GM12878 (cell line): ENCODE data around the gene SBF1. TPM values are rescaled to one million over a fixed set of nuclear protein-coding genes. Genes with fewer than 3 reads are reported as not detected.

Source experiments
- ATAC-seq: fragments of 200-7000 bp; cut with Tn5 transposase; 3 replicates; pipeline ENCODE4 v1.9.1; 2020; ENCODE audit warnings: mild to moderate bottlenecking, moderate library complexity
- BruUV-seq: library from RNA; stranded (reverse); fragments of 400-500 nt; replicated peaks from 2 replicates; lab custom pipeline; 2021; lab: Mats Ljungman, UMichigan
- CTCF ChIA-PET: fragments of 300-600 bp; sonication (Branson Sonifier 250); formaldehyde crosslinking; extraction: SDS; loops from one replicate; lab custom pipeline; 2021; ENCODE audit warnings: inconsistent platforms; lab: Yijun Ruan, JAX
- POLR2A ChIA-PET: fragments of 350-600 bp; formaldehyde crosslinking; extraction: SDS; loops from one replicate; lab custom pipeline; 2021; ENCODE audit warnings: inconsistent platforms; lab: Charles Lee
- RAD21 ChIA-PET: fragments of 300-600 bp; sonication (Branson Sonifier 250); formaldehyde crosslinking; loops from one replicate; lab custom pipeline; 2023; ENCODE audit warnings: antibody characterized with exemption; ENCODE audit not compliant: unreplicated experiment; lab: Charles Lee
- SMC1A ChIA-PET: fragments of 300-600 bp; sonication (Branson Sonifier 250); formaldehyde crosslinking; loops from one replicate; lab custom pipeline; 2023; ENCODE audit not compliant: unreplicated experiment, uncharacterized antibody; lab: Charles Lee
- DNase-seq: peaks from one replicate; pipeline ENCODE4 v3.0.0-alpha.2; 2011; ENCODE audit warnings: low read depth, low spot score
- FAIRE-seq: peaks from 3 replicates; lab custom pipeline; 2011; peaks lifted over from hg19 to GRCh38; lab: Jason Lieb, UNC
- H2AFZ ChIP-seq: 2 replicates; pipeline ENCODE4 v1.6.0; 2011; ENCODE audit warnings: low read depth, low read length, control low read depth; ENCODE audit not compliant: control insufficient read depth
- H3K27ac ChIP-seq: 2 replicates; pipeline ENCODE4 v1.5.1; 2011; ENCODE audit warnings: control low read depth; ENCODE audit not compliant: control insufficient read depth, insufficient read depth
- H3K27me3 ChIP-seq, 2 experiments: replicated peaks in 1 of 2; 2 replicates each; pipeline versions ENCODE4 v1.6.0 to v1.6.1; 2011; ENCODE audit warnings: low read length in 1 of 2; ENCODE audit not compliant: control insufficient read depth in 2 of 2, insufficient read depth in 2 of 2
- H3K36me3 ChIP-seq, 2 experiments: 2 replicates each; pipeline ENCODE4 v1.5.1; 2011; ENCODE audit warnings: low read length in 1 of 2; ENCODE audit not compliant: control insufficient read depth in 2 of 2, insufficient read depth in 2 of 2
- H3K4me1 ChIP-seq: 2 replicates; pipeline ENCODE4 v1.6.1; 2011; ENCODE audit warnings: mild to moderate bottlenecking, low read length, moderate library complexity, mixed read lengths; ENCODE audit not compliant: control insufficient read depth, insufficient read depth
- H3K4me2 ChIP-seq: 2 replicates; pipeline ENCODE4 v1.6.0; 2011; ENCODE audit warnings: control low read depth; ENCODE audit not compliant: control insufficient read depth, insufficient read depth
- H3K4me3 ChIP-seq: fragments of 200-600 bp; sonication (generic); 2 replicates; pipeline ENCODE4 v1.5.1; 2016
- H3K79me2 ChIP-seq: 2 replicates; pipeline ENCODE4 v1.6.0; 2011; ENCODE audit warnings: low read length; ENCODE audit not compliant: control insufficient read depth, insufficient read depth
- H3K9ac ChIP-seq: 2 replicates; pipeline ENCODE4 v1.8.0; 2011; ENCODE audit warnings: low read length, control low read depth, mixed read lengths; ENCODE audit not compliant: control insufficient read depth, insufficient read depth
- H3K9me3 ChIP-seq: replicated peaks from 3 replicates; pipeline ENCODE4 v1.5.1; 2011; ENCODE audit warnings: mild to moderate bottlenecking, low read length; ENCODE audit not compliant: control insufficient read depth, insufficient read depth
- H4K20me1 ChIP-seq: 2 replicates; pipeline ENCODE4 v1.6.0; 2011; ENCODE audit not compliant: control insufficient read depth, insufficient read depth
- ATF7 ChIP-seq: fragments of 450-650 bp; IDR thresholded peaks from 2 replicates; pipeline ENCODE4 v1.6.1; 2016; ENCODE audit warnings: low read depth, mild to moderate bottlenecking
- POLR2A ChIP-seq: IDR thresholded peaks from 2 replicates; pipeline ENCODE4 v1.6.1; 2011; ENCODE audit warnings: low read depth, mild to moderate bottlenecking, low read length
- ZNF207 ChIP-seq: fragments of 450-650 bp; IDR thresholded peaks from 2 replicates; pipeline ENCODE4 v1.6.1; 2014; ENCODE audit warnings: antibody characterized with exemption, mild to moderate bottlenecking, borderline replicate concordance
- WGBS: methylation state at CpG from one replicate; pipeline ENCODE4 v1.1.6; 2016; ENCODE audit warnings: low lambda C conversion rate; ENCODE audit not compliant: insufficient replicate concordance, insufficient coverage; ENCODE audit errors: missing lambda C conversion rate; 5-methylcytosine and 5-hydroxymethylcytosine counted together
- in situ Hi-C: fragments of 300-500 bp; cut with MboI; formaldehyde crosslinking; loops from 9 replicates; pipeline ENCODE4 v1.14.3; 2018; ENCODE audit warnings: mixed read lengths
- intact Hi-C: fragments of 100-400 bp; cut with micrococcal nuclease; formaldehyde crosslinking; loops from one replicate; pipeline ENCODE4 v1.14.2; 2022; ENCODE audit not compliant: unreplicated experiment
- polyA plus RNA-seq, 11 experiments: library from polyadenylated mRNA; depleted of rRNA in 4 of 11; unstranded in 6 of 11; stranded (reverse) in 5 of 11; fragments of >200 nt; fragmentation: Nextera tagmentation in 4 of 11; fragmentation: Illumina TruSeq in 1 of 11; extraction: Ambion mirVana in 4 of 11; extraction: Trizol in 1 of 11; gene quantifications; 1 replicate in 1 of 11; 2 replicates in 10 of 11; pipeline versions ENCODE4 v1.2.1 to v1.2.3, GENCODE V29; 2011 to 2016; ENCODE audit warnings: inconsistent platforms in 2 of 11, missing spikeins in 2 of 11, low read depth in 1 of 11
- total RNA-seq, 4 experiments: library from RNA; depleted of rRNA in 3 of 4; stranded (reverse); fragments of >200 nt in 3 of 4; fragmentation: Illumina TruSeq in 1 of 4; extraction: Trizol in 1 of 4; gene quantifications; 2 replicates each; pipeline versions ENCODE4 v1.2.1 to v1.2.3, GENCODE V29; 2013 to 2021
- TF ChIP-seq, protein P1 (sequence below): IDR thresholded peaks from 2 replicates; pipeline ENCODE4 v1.6.1; 2011; ENCODE audit warnings: borderline replicate concordance, low read depth, mild to moderate bottlenecking, moderate library complexity, low read length; ENCODE audit not compliant: insufficient read depth, poor library complexity, severe bottlenecking

SBF1 gene
- total and polyA plus RNA-seq, 10 of the 15 experiments (the other 5 are each of a cell fraction or from before 2014, with no cell fraction given): 0.23 to 95.0 (median 17.8) TPM

DNA sequence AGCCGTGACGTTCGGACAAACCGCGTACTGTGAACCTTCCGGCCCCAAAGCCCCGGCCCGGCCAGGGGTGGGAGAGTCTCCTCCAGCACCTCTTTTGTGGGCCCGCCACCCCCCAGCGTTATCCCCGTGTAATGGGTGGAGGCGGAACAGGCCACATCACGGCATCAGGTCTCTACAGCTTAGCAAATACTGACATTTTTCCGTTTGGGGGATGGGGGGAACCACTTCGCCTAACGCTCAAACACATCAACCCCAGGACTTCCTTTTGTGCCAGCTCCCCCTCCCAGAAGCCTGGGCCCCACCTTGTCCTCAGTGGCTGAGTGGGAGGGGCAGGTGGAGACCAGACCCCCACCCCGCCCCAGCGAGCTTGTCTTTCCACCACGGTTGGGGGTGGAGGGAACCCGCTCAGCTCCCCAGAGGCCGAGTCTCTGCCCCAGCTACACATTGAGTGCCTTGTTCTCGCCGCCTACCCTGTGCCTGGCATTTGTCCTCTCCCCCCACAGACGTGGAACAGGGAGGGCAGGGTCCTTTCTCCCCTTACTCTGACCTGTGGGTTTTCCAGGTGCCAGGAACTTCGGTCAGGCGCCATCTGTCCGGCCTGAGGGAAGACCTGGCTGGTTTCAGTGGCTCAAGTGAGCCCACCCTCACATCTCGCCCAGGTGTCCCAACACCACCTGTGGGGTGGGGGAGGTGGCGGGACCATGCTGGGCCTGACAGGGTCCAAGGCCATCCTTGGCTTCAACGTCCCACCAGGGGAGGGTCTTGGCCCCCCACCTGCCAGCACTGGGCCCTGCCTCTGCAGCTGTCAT lies 29.6 kb downstream of the SBF1 start:
- no peak overlapping the region for H3K27ac ChIP-seq
- no peak overlapping the region for H3K9ac ChIP-seq
- no peaks in the 10 kb centered on the region for H3K27me3 ChIP-seq
- intact Hi-C loops (no loop called here), in situ Hi-C loops (no loop called here)
- H3K9me3 ChIP-seq: no peaks in the 10 kb centered on the region
- no peak overlapping the region for H3K4me2 ChIP-seq
- ATAC-seq: no peak
- ChIA-PET CTCF (no interaction called here), SMC1A (no interaction called here), POLR2A (interaction anchor here (0.6 kb wide), 1 partner anchor 1193 kb away, joined by 3 read pairs; no protein-coding TSS in a partner anchor), RAD21 (no interaction called here)
- no peaks in the 10 kb centered on the region; the same call in 1 of the 2 replicates for H3K4me1 ChIP-seq
- no peak for DNase-seq
- H3K79me2 ChIP-seq: no peaks in the 10 kb centered on the region
- no peaks in the 10 kb centered on the region for H4K20me1 ChIP-seq
- no peak overlapping the region for H2AFZ ChIP-seq
- WGBS: 67% methylated on average over 30 of the region's 30 CpGs
- TF ChIP-seq POLR2A (peak; percentile 51; the same call in 1 of the 2 replicates), ZNF207 (no peak)
- no TSS peak for BruUV-seq
- H3K36me3 ChIP-seq: peaks cover 5 to 25% of the 10 kb centered on the region in 2 experiments; a peak in 3 of 4 replicates
- H3K4me3 ChIP-seq: no peak overlapping the region
- FAIRE-seq: no peak

GRCh38 chr22:50444663-50445062 lies 30.2 kb downstream of the SBF1 start:
- H3K79me2 ChIP-seq: no peaks in the 10 kb centered on the region
- H4K20me1 ChIP-seq: no peaks in the 10 kb centered on the region
- RAD21 ChIA-PET: interaction anchor here (0.6 kb wide), 1 partner anchor 40 kb away, joined by 3 read pairs; no protein-coding TSS in a partner anchor
- DNase-seq (no peak), FAIRE-seq (no peak), ATAC-seq (no peak)
- no peak overlapping the region for H3K9ac ChIP-seq
- H3K27ac ChIP-seq: no peak overlapping the region
- intact Hi-C loops: no loop called here
- no peaks in the 10 kb centered on the region for H3K27me3 ChIP-seq
- no peaks in the 10 kb centered on the region for H3K9me3 ChIP-seq
- SMC1A ChIA-PET: no interaction called here
- POLR2A ChIA-PET: interaction anchor here (0.6 kb wide), 1 partner anchor 1192 kb away, joined by 3 read pairs; no protein-coding TSS in a partner anchor
- H2AFZ ChIP-seq: no peak overlapping the region
- in situ Hi-C loops: no loop called here
- WGBS: 98% methylated on average over 5 of the region's 5 CpGs
- no peaks in the 10 kb centered on the region; the same call in 1 of the 2 replicates for H3K4me1 ChIP-seq
- H3K4me3 ChIP-seq: no peak overlapping the region
- no peak overlapping the region for H3K4me2 ChIP-seq
- CTCF ChIA-PET: no interaction called here
- H3K36me3 ChIP-seq: peaks cover 5 to 30% of the 10 kb centered on the region in 2 experiments; a peak in 3 of 4 replicates
- TSS peak; percentile 65 for BruUV-seq
- TF ChIP-seq, protein P1, sequence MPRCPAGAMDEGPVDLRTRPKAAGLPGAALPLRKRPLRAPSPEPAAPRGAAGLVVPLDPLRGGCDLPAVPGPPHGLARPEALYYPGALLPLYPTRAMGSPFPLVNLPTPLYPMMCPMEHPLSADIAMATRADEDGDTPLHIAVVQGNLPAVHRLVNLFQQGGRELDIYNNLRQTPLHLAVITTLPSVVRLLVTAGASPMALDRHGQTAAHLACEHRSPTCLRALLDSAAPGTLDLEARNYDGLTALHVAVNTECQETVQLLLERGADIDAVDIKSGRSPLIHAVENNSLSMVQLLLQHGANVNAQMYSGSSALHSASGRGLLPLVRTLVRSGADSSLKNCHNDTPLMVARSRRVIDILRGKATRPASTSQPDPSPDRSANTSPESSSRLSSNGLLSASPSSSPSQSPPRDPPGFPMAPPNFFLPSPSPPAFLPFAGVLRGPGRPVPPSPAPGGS: peak; percentile 7
- no peak for TF ChIP-seq ATF7
